Chondrocyte (in vitro differentiated cells): ENCODE measurements around the gene ACYP2. TPM values are rescaled to one million over a fixed set of nuclear protein-coding genes. Genes with fewer than 3 reads are reported as not detected.
"Not testable (repeated sequence)": the region's sequence is repeated elsewhere in the genome, so short reads cannot be mapped to it uniquely, and the experiment has no call there.

Experiments used
- DNase-seq: peaks from one replicate; pipeline ENCODE4 v3.0.0; 2021; ENCODE audit warnings: mixed read lengths, low spot score
- H3K27ac Mint-ChIP-seq: one replicate; pipeline ENCODE4 v1.8.0; 2021; ENCODE audit warnings: mild to moderate bottlenecking, moderate library complexity, mixed read lengths; ENCODE audit not compliant: unreplicated experiment
- H3K27me3 Mint-ChIP-seq: 2 replicates; pipeline ENCODE4 v1.8.0; 2021; ENCODE audit warnings: low read depth, mixed read lengths
- H3K36me3 Mint-ChIP-seq: 2 replicates; pipeline ENCODE4 v1.8.0; 2021; ENCODE audit warnings: low read depth, mixed read lengths
- H3K4me1 Mint-ChIP-seq: 2 replicates; pipeline ENCODE4 v1.8.0; 2021; ENCODE audit warnings: low read depth, mild to moderate bottlenecking, mixed read lengths
- H3K4me3 Mint-ChIP-seq: one replicate; pipeline ENCODE4 v1.8.0; 2021; ENCODE audit warnings: mild to moderate bottlenecking, moderate library complexity, mixed read lengths; ENCODE audit not compliant: unreplicated experiment
- H3K9me3 Mint-ChIP-seq: 2 replicates; pipeline ENCODE4 v1.8.0; 2021; ENCODE audit warnings: low read depth, mixed read lengths
- total RNA-seq: library from RNA; stranded (reverse); gene quantifications from 3 replicates; pipeline ENCODE4 v1.2.1, GENCODE V29; 2021
- TF ChIP-seq, protein P1 (sequence below): fragments of 200-600 bp; sonication (generic); IDR thresholded peaks from 2 replicates; pipeline ENCODE4 v1.5.0; 2021; ENCODE audit warnings: antibody characterized with exemption, mild to moderate bottlenecking, moderate library complexity

ACYP2 gene
- total RNA-seq, 1 donor from 2014 or later: 6.5 TPM

GRCh38 chr2:54290356-54291025, 175.1 kb downstream of the ACYP2 start:
- Mint-ChIP-seq H3K4me3 (no peak overlapping the region), H3K9me3 (no peaks in the 10 kb centered on the region), H3K27me3 (no peaks in the 10 kb centered on the region), H3K4me1 (no peaks in the 10 kb centered on the region), H3K36me3 (no peaks in the 10 kb centered on the region), H3K27ac (no peak overlapping the region)
- DNase-seq: no peak
- TF ChIP-seq, protein P1, sequence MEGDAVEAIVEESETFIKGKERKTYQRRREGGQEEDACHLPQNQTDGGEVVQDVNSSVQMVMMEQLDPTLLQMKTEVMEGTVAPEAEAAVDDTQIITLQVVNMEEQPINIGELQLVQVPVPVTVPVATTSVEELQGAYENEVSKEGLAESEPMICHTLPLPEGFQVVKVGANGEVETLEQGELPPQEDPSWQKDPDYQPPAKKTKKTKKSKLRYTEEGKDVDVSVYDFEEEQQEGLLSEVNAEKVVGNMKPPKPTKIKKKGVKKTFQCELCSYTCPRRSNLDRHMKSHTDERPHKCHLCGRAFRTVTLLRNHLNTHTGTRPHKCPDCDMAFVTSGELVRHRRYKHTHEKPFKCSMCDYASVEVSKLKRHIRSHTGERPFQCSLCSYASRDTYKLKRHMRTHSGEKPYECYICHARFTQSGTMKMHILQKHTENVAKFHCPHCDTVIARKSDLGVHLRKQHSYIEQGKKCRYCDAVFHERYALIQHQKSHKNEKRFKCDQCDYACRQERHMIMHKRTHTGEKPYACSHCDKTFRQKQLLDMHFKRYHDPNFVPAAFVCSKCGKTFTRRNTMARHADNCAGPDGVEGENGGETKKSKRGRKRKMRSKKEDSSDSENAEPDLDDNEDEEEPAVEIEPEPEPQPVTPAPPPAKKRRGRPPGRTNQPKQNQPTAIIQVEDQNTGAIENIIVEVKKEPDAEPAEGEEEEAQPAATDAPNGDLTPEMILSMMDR: no peak

GRCh38 chr2:54294665-54295064, 179.2 kb downstream of the ACYP2 start:
- H3K4me3 Mint-ChIP-seq, DNase-seq, H3K4me1 Mint-ChIP-seq, H3K27me3 Mint-ChIP-seq, H3K9me3 Mint-ChIP-seq, H3K27ac Mint-ChIP-seq, H3K36me3 Mint-ChIP-seq: not testable (repeated sequence)

GRCh38 chr2:54295911-54296310, 180.5 kb downstream of the ACYP2 start:
- H3K27me3 Mint-ChIP-seq: no peaks in the 10 kb centered on the region
- no peaks in the 10 kb centered on the region for H3K4me1 Mint-ChIP-seq
- no peak overlapping the region for H3K27ac Mint-ChIP-seq

GRCh38 chr2:54298514-54298913, 183.1 kb downstream of the ACYP2 start:
- TF ChIP-seq, protein P1: no peak
- no peaks in the 10 kb centered on the region for H3K27me3 Mint-ChIP-seq
- no peak for DNase-seq
- H3K36me3 Mint-ChIP-seq: peaks cover 2% of the 10 kb centered on the region
- no peaks in the 10 kb centered on the region for H3K4me1 Mint-ChIP-seq
- H3K4me3 Mint-ChIP-seq: no peak overlapping the region
- H3K9me3 Mint-ChIP-seq: no peaks in the 10 kb centered on the region
- no peak overlapping the region for H3K27ac Mint-ChIP-seq

More at GRCh38 chr2:54295911-54296310, 180.5 kb downstream of the ACYP2 start:
- Mint-ChIP-seq H3K36me3 (peaks cover 2% of the 10 kb centered on the region), H3K4me3 (no peak overlapping the region), H3K9me3 (no peaks in the 10 kb centered on the region)
- TF ChIP-seq, protein P1: no peak
- no peak for DNase-seq

GRCh38 chr2:54303631-54304030, 188.2 kb downstream of the ACYP2 start:
- Mint-ChIP-seq H3K27ac (no peak overlapping the region), H3K4me1 (peaks cover 19% of the 10 kb centered on the region), H3K9me3 (no peaks in the 10 kb centered on the region), H3K4me3 (no peak overlapping the region), H3K27me3 (no peaks in the 10 kb centered on the region), H3K36me3 (peaks cover 2% of the 10 kb centered on the region)
- TF ChIP-seq, protein P1: no peak
- no peak for DNase-seq

DNA sequence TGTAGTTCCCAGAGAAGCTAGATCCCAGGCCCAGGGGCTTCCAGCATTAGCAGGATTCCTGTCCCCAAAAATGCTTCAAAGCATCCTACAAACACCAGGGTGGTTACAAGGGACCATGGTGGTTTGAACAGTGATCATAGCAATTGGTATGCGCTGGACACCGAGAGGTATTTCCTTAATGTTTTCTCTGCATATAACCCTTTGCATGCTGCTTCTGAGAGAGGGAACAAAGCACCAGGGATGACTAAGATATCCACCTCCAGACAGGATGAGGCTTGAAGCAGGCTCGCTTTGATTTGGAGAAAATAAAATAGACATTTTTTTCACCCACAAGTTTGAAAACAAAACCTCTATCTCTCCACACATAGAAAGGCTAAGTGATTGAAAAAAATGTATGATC, 191.1 kb downstream of the ACYP2 start:
- TF ChIP-seq, protein P1: no peak
- Mint-ChIP-seq H3K4me3 (no peak overlapping the region), H3K27me3 (no peaks in the 10 kb centered on the region), H3K9me3 (no peaks in the 10 kb centered on the region), H3K36me3 (no peaks in the 10 kb centered on the region), H3K27ac (no peak overlapping the region), H3K4me1 (peaks cover 35% of the 10 kb centered on the region)
- no peak for DNase-seq
